AG09319 (cell line): ENCODE results near the gene POC1A.

Source experiments
- DNase-seq: peaks from one replicate; pipeline ENCODE4 v3.0.0-alpha.2; 2010; ENCODE audit warnings: low read depth; ENCODE audit errors: extremely low read depth
- CTCF ChIP-seq: IDR thresholded peaks from 2 replicates; pipeline ENCODE4 v1.5.1; 2011; ENCODE audit warnings: low read depth, mild to moderate bottlenecking, inconsistent platforms, low read length, moderate library complexity

The POC1A gene

GRCh38 chr3:52126036-52126435, 28.2 kb downstream of the POC1A start:
- no peak for DNase-seq

GRCh38 chr3:52124766-52125165, 29.5 kb downstream of the POC1A start:
- no peak for DNase-seq
- TF ChIP-seq CTCF = no peak

More at GRCh38 chr3:52126036-52126435, 28.2 kb downstream of the POC1A start:
- TF ChIP-seq CTCF = no peak

- TF ChIP-seq CTCF = no peak
Observed at GRCh38 chr3:52124126-52124525, 30.1 kb downstream of the POC1A start.

GRCh38 chr3:52123106-52123725, 31.0 kb downstream of the POC1A start:
- peak; percentile 23 for DNase-seq
- peak; percentile 99 for TF ChIP-seq CTCF

More at GRCh38 chr3:52124126-52124525, 30.1 kb downstream of the POC1A start:
- DNase-seq = no peak

GRCh38 chr3:52122491-52122890, 31.7 kb downstream of the POC1A start:
- no peak for DNase-seq
- TF ChIP-seq CTCF = no peak

GRCh38 chr3:52121813-52122212, 32.4 kb downstream of the POC1A start:
- no peak for TF ChIP-seq CTCF
- no peak for DNase-seq

GRCh38 chr3:52121464-52121805, 32.8 kb downstream of the POC1A start:
- DNase-seq = no peak
- no peak for TF ChIP-seq CTCF
